ENCODE measurements around the gene MYBBP1A. TPM values are rescaled to one million over a fixed set of nuclear protein-coding genes. Genes with fewer than 3 reads are reported as not detected.

The MYBBP1A gene
- total RNA-seq, 5 donors from 2014 or later (not counting 1 experiment from before 2014, with no cell fraction given) = 57.0 to 102 (median 94.2) TPM

GRCh38 chr17:4488989-4489595 lies 66.1 kb downstream of the MYBBP1A start:
- Histone ChIP-seq H3K36me3 (ENCODE audit: control insufficient read depth in 2 of 2, extremely low read depth in 1 of 2, insufficient read depth in 1 of 2, low read length in 1 of 2) (peaks cover 0 to 8% of the 10 kb centered on the region in 2 donors), H3K27me3 (replicated peaks in 1 of 2; ENCODE audit: control insufficient read depth in 2 of 2, extremely low read depth in 1 of 2, insufficient read depth in 2 of 2, low read length in 1 of 2) (peaks cover 0 to 4% of the 10 kb centered on the region in 2 experiments), H3K27ac (ENCODE audit: low read length) (no peak overlapping the region), H3K9me3 (no peaks in the 10 kb centered on the region), H3K4me3 (ENCODE audit: control insufficient read depth in 1 of 2, extremely low read depth in 1 of 2, low read length in 1 of 2) (no peak overlapping the region), H3K4me1 (ENCODE audit: control insufficient read depth in 1 of 2, extremely low read depth in 1 of 2, insufficient read depth in 2 of 2, low read length in 2 of 2) (peaks cover 0 to 29% of the 10 kb centered on the region in 2 experiments)
- Mint-ChIP-seq H3K27ac (no peak overlapping the region), H3K27me3 (no peaks in the 10 kb centered on the region), H3K4me3 (no peak overlapping the region), H3K36me3 (no peaks in the 10 kb centered on the region), H3K9me3 (no peaks in the 10 kb centered on the region), H3K4me1 (peaks cover 30 to 48% (median 38%) of the 10 kb centered on the region in 3 donors)
- no peak for ATAC-seq (replicated peaks in 1 of 4)
- POLR2A ChIA-PET = no interaction called here
- CTCF ChIA-PET = no interaction called here
- WGBS (ENCODE audit: insufficient coverage) = 98% methylated on average over 15 of the region's 15 CpGs
- DNase-seq = no peak

Other genes starting within 250 kb of the MYBBP1A start
- 10 to 100 TPM; 49.6 to 62.5 (median 56.4) TPM for gene UBE2G1, start 188.7 kb downstream of the MYBBP1A start, total RNA-seq
- 1 to 10 TPM; 2.3 to 5.4 (median 4.6) TPM for gene SPNS3, start 121.4 kb downstream of the MYBBP1A start, total RNA-seq
- under 1 TPM; 0.30 to 0.75 (median 0.53) TPM for gene SPNS2, start 56.5 kb downstream of the MYBBP1A start, total RNA-seq
- gene GGT6, start 5.2 kb upstream of the MYBBP1A start, total RNA-seq = not detected
- gene SMTNL2, start 29.1 kb upstream of the MYBBP1A start, total RNA-seq = not detected
- under 1 TPM in 1 of 5 donors, not detected in 4; 0.13 TPM for gene ALOX15, start 86.3 kb upstream of the MYBBP1A start, total RNA-seq
- gene PELP1, start 148.8 kb upstream of the MYBBP1A start, total RNA-seq = 10 to 100 TPM; 50.0 to 88.3 (median 85.0) TPM
- 100 to 1,000 TPM; 247 to 374 (median 325) TPM for gene ARRB2, start 155.2 kb upstream of the MYBBP1A start, total RNA-seq
- 10 to 100 TPM in 4 of 5 donors, 1 to 10 TPM in 1; 9.0 to 33.1 (median 28.6) TPM for gene MED11, start 176.0 kb upstream of the MYBBP1A start, total RNA-seq
- 1 to 10 TPM in 1 of 5 donors, under 1 TPM in 4; 0.29 to 1.4 (median 0.44) TPM for gene ZMYND15, start 184.4 kb upstream of the MYBBP1A start, total RNA-seq
- 10 to 100 TPM in 1 of 5 donors, 1 to 10 TPM in 4; 2.5 to 11.2 (median 3.1) TPM for gene CXCL16, start 184.5 kb upstream of the MYBBP1A start, total RNA-seq
- not detected for gene TM4SF5, start 216.5 kb upstream of the MYBBP1A start, total RNA-seq
- under 1 TPM in 4 of 5 donors, not detected in 1; 0.38 to 0.82 (median 0.59) TPM for gene VMO1, start 231.0 kb upstream of the MYBBP1A start, total RNA-seq
- gene GLTPD2, start 233.6 kb upstream of the MYBBP1A start, total RNA-seq = not detected
- 10 to 100 TPM; 45.7 to 63.5 (median 57.0) TPM for gene PSMB6, start 240.8 kb upstream of the MYBBP1A start, total RNA-seq

All from T-cell (primary cell).